HAP-1 (cell line): ENCODE data around the gene PROSER3.
A peak's percentile ranks its signal among the peaks of the same experiment; 100 is the strongest.
"Not testable (repeated sequence)": the region's sequence is repeated elsewhere in the genome, so short reads cannot be mapped to it uniquely, and the experiment has no call there.

Experiments used
- DNase-seq, 2 experiments: peaks; one replicate each; pipeline ENCODE4 v3.0.0-alpha.2; 2016 to 2020; ENCODE audit warnings: low spot score in 2 of 2
- H3K27me3 ChIP-seq: fragments of 250-450 bp; sonication (Bioruptor Pico); 2 replicates; pipeline ENCODE4 v1.5.1; 2020; ENCODE audit warnings: low read depth, mild to moderate bottlenecking, moderate library complexity
- H3K36me3 ChIP-seq: fragments of 250-450 bp; sonication (Bioruptor Pico); replicated peaks from 2 replicates; pipeline ENCODE4 v1.5.1; 2020; ENCODE audit warnings: mild to moderate bottlenecking
- H3K4me1 ChIP-seq: fragments of 250-450 bp; sonication (Bioruptor Pico); 2 replicates; pipeline ENCODE4 v1.5.1; 2020; ENCODE audit warnings: mild to moderate bottlenecking
- H3K4me3 ChIP-seq: fragments of 250-450 bp; sonication (Bioruptor Pico); 2 replicates; pipeline ENCODE4 v1.5.1; 2020; ENCODE audit warnings: mild to moderate bottlenecking, moderate library complexity
- H3K9me3 ChIP-seq: fragments of 250-450 bp; sonication (Bioruptor Pico); 2 replicates; pipeline ENCODE4 v1.5.1; 2020; ENCODE audit warnings: mild to moderate bottlenecking, moderate library complexity
- in situ Hi-C: fragments of 300-500 bp; cut with MboI; formaldehyde crosslinking; loops from 3 replicates; pipeline ENCODE4 v1.14.3; 2020; ENCODE audit warnings: low sequenced_read_pairs, inconsistent platforms, mixed read lengths

The PROSER3 gene

GRCh38 chr19:35787227-35787799, 29.3 kb downstream of the PROSER3 start:
- Histone ChIP-seq H3K36me3 (no peaks in the 10 kb centered on the region), H3K9me3 (no peaks in the 10 kb centered on the region), H3K27me3 (no peaks in the 10 kb centered on the region), H3K4me3 (no peak overlapping the region), H3K4me1 (no peaks in the 10 kb centered on the region)
- DNase-seq, result no peak
- in situ Hi-C loops, result no loop called here

- in situ Hi-C loops, result no loop called here
- Histone ChIP-seq H3K4me3 (no peak overlapping the region), H3K9me3 (no peaks in the 10 kb centered on the region), H3K27me3 (no peaks in the 10 kb centered on the region), H3K4me1 (no peaks in the 10 kb centered on the region), H3K36me3 (no peaks in the 10 kb centered on the region)
- no peak for DNase-seq
Measured at GRCh38 chr19:35788205-35788960, 30.4 kb downstream of the PROSER3 start.

GRCh38 chr19:35789195-35789977, 31.4 kb downstream of the PROSER3 start:
- no peaks in the 10 kb centered on the region for H3K27me3 ChIP-seq
- in situ Hi-C loops, result no loop called here

GRCh38 chr19:35789978-35790944, 32.3 kb downstream of the PROSER3 start:
- DNase-seq, result no peak
- Histone ChIP-seq H3K36me3 (no peaks in the 10 kb centered on the region), H3K4me3 (no peak overlapping the region), H3K9me3 (no peaks in the 10 kb centered on the region), H3K27me3 (no peaks in the 10 kb centered on the region), H3K4me1 (no peaks in the 10 kb centered on the region)
- in situ Hi-C loops, result no loop called here

More at GRCh38 chr19:35789195-35789977, 31.4 kb downstream of the PROSER3 start:
- Histone ChIP-seq H3K4me1 (no peaks in the 10 kb centered on the region), H3K9me3 (no peaks in the 10 kb centered on the region), H3K4me3 (no peak overlapping the region), H3K36me3 (no peaks in the 10 kb centered on the region)
- DNase-seq, result no peak

GRCh38 chr19:35790981-35791813, 33.2 kb downstream of the PROSER3 start:
- peak in 1 of 2 experiments; percentile 32 for DNase-seq
- in situ Hi-C loops, result no loop called here
- Histone ChIP-seq H3K27me3 (no peaks in the 10 kb centered on the region), H3K36me3 (no peaks in the 10 kb centered on the region), H3K4me1 (no peaks in the 10 kb centered on the region), H3K4me3 (no peak overlapping the region), H3K9me3 (no peaks in the 10 kb centered on the region)

- H3K9me3 ChIP-seq, result no peaks in the 10 kb centered on the region
- H3K27me3 ChIP-seq, result no peaks in the 10 kb centered on the region
- in situ Hi-C loops, result no loop called here
- H3K36me3 ChIP-seq, result no peaks in the 10 kb centered on the region
- H3K4me1 ChIP-seq, result no peaks in the 10 kb centered on the region
- H3K4me3 ChIP-seq, result no peak overlapping the region
- no peak for DNase-seq
Measured at GRCh38 chr19:35791814-35792279, 33.9 kb downstream of the PROSER3 start.

- Histone ChIP-seq H3K27me3 (no peaks in the 10 kb centered on the region), H3K9me3 (no peaks in the 10 kb centered on the region), H3K4me1 (no peaks in the 10 kb centered on the region), H3K4me3 (no peak overlapping the region), H3K36me3 (no peaks in the 10 kb centered on the region)
- in situ Hi-C loops, result no loop called here
- DNase-seq, result no peak
Measured at GRCh38 chr19:35792312-35792711, 34.3 kb downstream of the PROSER3 start.

- no peak for DNase-seq
- no peaks in the 10 kb centered on the region for H3K27me3 ChIP-seq
- H3K4me1 ChIP-seq, result no peaks in the 10 kb centered on the region
- in situ Hi-C loops, result no loop called here
- H3K36me3 ChIP-seq, result no peaks in the 10 kb centered on the region
- H3K9me3 ChIP-seq, result no peaks in the 10 kb centered on the region
- H3K4me3 ChIP-seq, result no peak overlapping the region
Measured at GRCh38 chr19:35792888-35793287, 34.9 kb downstream of the PROSER3 start.

- Histone ChIP-seq H3K36me3 (no peaks in the 10 kb centered on the region), H3K9me3 (no peaks in the 10 kb centered on the region), H3K27me3 (no peaks in the 10 kb centered on the region), H3K4me1 (no peaks in the 10 kb centered on the region), H3K4me3 (no peak overlapping the region)
- no peak for DNase-seq
- in situ Hi-C loops, result no loop called here
Measured at GRCh38 chr19:35793381-35794165, 35.6 kb downstream of the PROSER3 start.

- H3K36me3 ChIP-seq, H3K9me3 ChIP-seq, H3K27me3 ChIP-seq, H3K4me1 ChIP-seq, DNase-seq, H3K4me3 ChIP-seq, in situ Hi-C loops: not testable (repeated sequence)
Measured at GRCh38 chr19:35795564-35795963, 37.6 kb downstream of the PROSER3 start.

- in situ Hi-C loops, result no loop called here
Measured at GRCh38 chr19:35796645-35797542, 38.9 kb downstream of the PROSER3 start.

More at GRCh38 chr19:35796645-35797542, 38.9 kb downstream of the PROSER3 start:
- no peak overlapping the region for H3K4me3 ChIP-seq
- DNase-seq, result no peak
- H3K27me3 ChIP-seq, result no peaks in the 10 kb centered on the region
- H3K4me1 ChIP-seq, result no peaks in the 10 kb centered on the region
- H3K36me3 ChIP-seq, result no peaks in the 10 kb centered on the region
- H3K9me3 ChIP-seq, result 0 out of 2 replicates have a peak, but pooled peaks cover 2% of the 10 kb centered on the region
